Measurements from ENCODE around the gene TROAP.

TROAP gene

GRCh38 chr12:49287876-49288275, 35.2 kb upstream of the TROAP start:
- ATAC-seq (replicated peaks) (no peak), DNase-seq (no peak)
- Mint-ChIP-seq H3K4me3 (no peak overlapping the region), H3K4me1 (peaks cover 0 to 3% of the 10 kb centered on the region in 2 donors), H3K27ac (peak overlapping the region; percentile 68), H3K36me3 (no peaks in the 10 kb centered on the region), H3K27me3 (peaks cover 47 to 49% of the 10 kb centered on the region in 2 donors), H3K9me3 (no peaks in the 10 kb centered on the region)

GRCh38 chr12:49288412-49288853, 34.6 kb upstream of the TROAP start:
- H3K36me3 Mint-ChIP-seq = no peaks in the 10 kb centered on the region
- no peak overlapping the region for H3K4me3 Mint-ChIP-seq
- no peak overlapping the region for H3K27ac Mint-ChIP-seq
- H3K27me3 Mint-ChIP-seq = peaks cover 47 to 55% of the 10 kb centered on the region in 2 donors
- ATAC-seq (replicated peaks) (peak; percentile 41 to 63), DNase-seq (peak; percentile 36)
- H3K9me3 Mint-ChIP-seq = no peaks in the 10 kb centered on the region
- H3K4me1 Mint-ChIP-seq = peaks cover 0 to 3% of the 10 kb centered on the region in 2 donors

GRCh38 chr12:49288922-49289555, 34.0 kb upstream of the TROAP start:
- ATAC-seq (replicated peaks) (no peak), DNase-seq (no peak)
- Mint-ChIP-seq H3K27me3 (peaks cover 45 to 61% of the 10 kb centered on the region in 2 donors), H3K4me3 (no peak overlapping the region), H3K36me3 (no peaks in the 10 kb centered on the region), H3K27ac (no peak overlapping the region), H3K4me1 (peaks cover 0 to 3% of the 10 kb centered on the region in 2 donors), H3K9me3 (no peaks in the 10 kb centered on the region)

- Mint-ChIP-seq H3K9me3 (no peaks in the 10 kb centered on the region), H3K27ac (no peak overlapping the region), H3K4me3 (no peak overlapping the region), H3K4me1 (peaks cover 14 to 20% of the 10 kb centered on the region in 2 donors), H3K36me3 (peaks cover 0 to 3% of the 10 kb centered on the region in 2 donors), H3K27me3 (peaks cover 57 to 82% of the 10 kb centered on the region in 2 donors)
- DNase-seq = no peak
- no peak for ATAC-seq (replicated peaks)
Observed at GRCh38 chr12:49292729-49293055, 30.4 kb upstream of the TROAP start.

GRCh38 chr12:49293056-49293956, 29.7 kb upstream of the TROAP start:
- peaks cover 21 to 23% of the 10 kb centered on the region in 2 donors for H3K4me1 Mint-ChIP-seq
- no peak overlapping the region for H3K27ac Mint-ChIP-seq
- no peaks in the 10 kb centered on the region for H3K9me3 Mint-ChIP-seq
- ATAC-seq (replicated peaks) (no peak), DNase-seq (no peak)
- H3K36me3 Mint-ChIP-seq = peaks cover 0 to 3% of the 10 kb centered on the region in 2 donors
- H3K4me3 Mint-ChIP-seq = no peak overlapping the region
- H3K27me3 Mint-ChIP-seq = peaks cover 57 to 82% of the 10 kb centered on the region in 2 donors

GRCh38 chr12:49294086-49294803, 28.8 kb upstream of the TROAP start:
- Mint-ChIP-seq H3K27me3 (peaks cover 55 to 82% of the 10 kb centered on the region in 2 donors), H3K36me3 (peaks cover 0 to 3% of the 10 kb centered on the region in 2 donors), H3K9me3 (no peaks in the 10 kb centered on the region), H3K4me3 (no peak overlapping the region), H3K27ac (no peak overlapping the region), H3K4me1 (peaks cover 25 to 27% of the 10 kb centered on the region in 2 donors)
- DNase-seq = no peak
- ATAC-seq (replicated peaks) = no peak

- Mint-ChIP-seq H3K9me3 (no peaks in the 10 kb centered on the region), H3K4me3 (no peak overlapping the region)
- no peak for ATAC-seq (replicated peaks)
Observed at GRCh38 chr12:49294804-49295081, 28.3 kb upstream of the TROAP start.

GRCh38 chr12:49295082-49295936, 27.7 kb upstream of the TROAP start, which contains the start of gene PRPH:
Gene PRPH, plus strand, starts transcription at chr12:49295147. Its CDS starts 54 bp downstream, at chr12:49295201.
- peaks cover 25 to 27% of the 10 kb centered on the region in 2 donors for H3K4me1 Mint-ChIP-seq
- peaks cover 0 to 3% of the 10 kb centered on the region in 2 donors for H3K36me3 Mint-ChIP-seq
- H3K4me3 Mint-ChIP-seq = peak within 1 kb of the TSS in 1 of 2 donors; percentile 48
- H3K27ac Mint-ChIP-seq = no peak within 1 kb of the TSS
- H3K9me3 Mint-ChIP-seq = no peaks in the 10 kb centered on the region
- peaks cover 54 to 85% of the 10 kb centered on the region in 2 donors for H3K27me3 Mint-ChIP-seq
- no peak for DNase-seq
- ATAC-seq (replicated peaks) = no peak

More at GRCh38 chr12:49294804-49295081, 28.3 kb upstream of the TROAP start:
- Mint-ChIP-seq H3K36me3 (peaks cover 0 to 3% of the 10 kb centered on the region in 2 donors), H3K4me1 (peaks cover 25 to 27% of the 10 kb centered on the region in 2 donors), H3K27ac (no peak overlapping the region), H3K27me3 (peaks cover 54 to 86% of the 10 kb centered on the region in 2 donors)
- DNase-seq = no peak

GRCh38 chr12:49296034-49296835, 26.8 kb upstream of the TROAP start:
- H3K27me3 Mint-ChIP-seq = peaks cover 58 to 82% of the 10 kb centered on the region in 2 donors
- H3K4me3 Mint-ChIP-seq = peak overlapping the region; percentile 69 to 71
- peaks cover 0 to 3% of the 10 kb centered on the region in 2 donors for H3K36me3 Mint-ChIP-seq
- peak; percentile 38 for DNase-seq
- H3K4me1 Mint-ChIP-seq = peaks cover 25 to 27% of the 10 kb centered on the region in 2 donors
- peak; percentile 76 to 81 for ATAC-seq (replicated peaks)
- no peaks in the 10 kb centered on the region for H3K9me3 Mint-ChIP-seq
- H3K27ac Mint-ChIP-seq = peak overlapping the region; percentile 37

GRCh38 chr12:49296836-49297694, 26.0 kb upstream of the TROAP start:
- Mint-ChIP-seq H3K4me3 (peak overlapping the region; percentile 69 to 71), H3K27ac (peak overlapping the region; percentile 37)

GRCh38 chr12:49297695-49298060, 25.4 kb upstream of the TROAP start:
- no peak overlapping the region for H3K27ac Mint-ChIP-seq
- no peaks in the 10 kb centered on the region for H3K9me3 Mint-ChIP-seq
- peaks cover 60 to 85% of the 10 kb centered on the region in 2 donors for H3K27me3 Mint-ChIP-seq
- DNase-seq = no peak
- peaks cover 0 to 3% of the 10 kb centered on the region in 2 donors for H3K36me3 Mint-ChIP-seq
- H3K4me1 Mint-ChIP-seq = peaks cover 25 to 27% of the 10 kb centered on the region in 2 donors
- no peak for ATAC-seq (replicated peaks)
- peak overlapping the region; percentile 25 to 71 for H3K4me3 Mint-ChIP-seq

More at GRCh38 chr12:49296836-49297694, 26.0 kb upstream of the TROAP start:
- DNase-seq (no peak), ATAC-seq (replicated peaks) (peak; percentile 55 to 62)
- Mint-ChIP-seq H3K9me3 (no peaks in the 10 kb centered on the region), H3K4me1 (peaks cover 25 to 27% of the 10 kb centered on the region in 2 donors), H3K27me3 (peaks cover 58 to 83% of the 10 kb centered on the region in 2 donors), H3K36me3 (peaks cover 0 to 3% of the 10 kb centered on the region in 2 donors)

- ATAC-seq (replicated peaks) (peak in 1 of 2 donors; percentile 43), DNase-seq (no peak)
- H3K9me3 Mint-ChIP-seq = no peaks in the 10 kb centered on the region
- H3K4me1 Mint-ChIP-seq = peaks cover 25 to 27% of the 10 kb centered on the region in 2 donors
- no peak overlapping the region for H3K27ac Mint-ChIP-seq
- H3K4me3 Mint-ChIP-seq = peak overlapping the region in 1 of 2 donors; percentile 25
- peaks cover 65 to 87% of the 10 kb centered on the region in 2 donors for H3K27me3 Mint-ChIP-seq
- peaks cover 0 to 3% of the 10 kb centered on the region in 2 donors for H3K36me3 Mint-ChIP-seq
Observed at GRCh38 chr12:49298160-49298559, 24.9 kb upstream of the TROAP start.
